H9 (cell line): ENCODE results near the gene PRR9. TPM values are rescaled to one million over a fixed set of nuclear protein-coding genes. Genes with fewer than 3 reads are reported as not detected.

ENCODE experiments used
- DNase-seq: peaks from one replicate; pipeline ENCODE4 v3.0.0-alpha.2; 2017
- H2AFZ ChIP-seq: one replicate; pipeline ENCODE4 v1.6.1; 2013; ENCODE audit warnings: mild to moderate bottlenecking, low read length, control low read depth, moderate library complexity
- H2AK5ac ChIP-seq: 2 replicates; pipeline ENCODE4 v1.6.1; 2013; ENCODE audit warnings: low read length, control low read depth, mixed read lengths; ENCODE audit not compliant: insufficient read length
- H2BK120ac ChIP-seq: one replicate; pipeline ENCODE4 v1.6.1; 2013; ENCODE audit warnings: low read depth, mild to moderate bottlenecking, low read length, control low read depth, inconsistent platforms; ENCODE audit not compliant: poor library complexity, severe bottlenecking
- H2BK12ac ChIP-seq: 2 replicates; pipeline ENCODE4 v1.6.1; 2013; ENCODE audit warnings: low read length, control low read depth, mixed read lengths, low read depth; ENCODE audit not compliant: insufficient read length
- H2BK15ac ChIP-seq: 2 replicates; pipeline ENCODE4 v1.6.1; 2013; ENCODE audit warnings: low read depth, low read length, control low read depth
- H2BK20ac ChIP-seq: one replicate; pipeline ENCODE4 v1.6.1; 2013; ENCODE audit warnings: low read depth, mild to moderate bottlenecking, low read length, control low read depth, inconsistent platforms; ENCODE audit not compliant: poor library complexity, severe bottlenecking
- H2BK5ac ChIP-seq: 2 replicates; pipeline ENCODE4 v1.6.1; 2013; ENCODE audit warnings: low read length, control low read depth, mixed read lengths; ENCODE audit not compliant: insufficient read length
- H3K14ac ChIP-seq: 2 replicates; pipeline ENCODE4 v1.6.1; 2013; ENCODE audit warnings: low read length, control low read depth; ENCODE audit not compliant: insufficient read depth
- H3K18ac ChIP-seq: 2 replicates; pipeline ENCODE4 v1.6.1; 2013; ENCODE audit warnings: low read depth, mild to moderate bottlenecking, mixed read lengths, low read length, control low read depth; ENCODE audit not compliant: insufficient read length
- H3K23ac ChIP-seq: 2 replicates; pipeline ENCODE4 v1.6.1; 2013; ENCODE audit warnings: low read length, control low read depth, mixed read lengths, low read depth; ENCODE audit not compliant: insufficient read length
- H3K23me2 ChIP-seq: 2 replicates; pipeline ENCODE4 v1.6.1; 2013; ENCODE audit warnings: low read depth, mild to moderate bottlenecking, mixed read lengths, low read length, control low read depth; ENCODE audit not compliant: insufficient read length, poor library complexity, severe bottlenecking
- H3K27ac ChIP-seq: 2 replicates; pipeline ENCODE4 v1.5.1; 2013; ENCODE audit warnings: low read length, control low read depth, mixed read lengths, low read depth; ENCODE audit not compliant: insufficient read length
- H3K27me3 ChIP-seq: 2 replicates; pipeline ENCODE4 v1.6.1; 2013; ENCODE audit warnings: low read length, control low read depth, inconsistent platforms; ENCODE audit not compliant: insufficient read depth
- H3K4ac ChIP-seq: 2 replicates; pipeline ENCODE4 v1.6.1; 2013; ENCODE audit warnings: low read depth, mild to moderate bottlenecking, control low read depth, inconsistent platforms, low read length, moderate library complexity
- H3K4me1 ChIP-seq: 2 replicates; pipeline ENCODE4 v1.6.1; 2013; ENCODE audit warnings: low read length, control low read depth, inconsistent platforms; ENCODE audit not compliant: insufficient read depth
- H3K4me2 ChIP-seq: 2 replicates; pipeline ENCODE4 v1.6.1; 2013; ENCODE audit warnings: low read length, control low read depth, mixed read lengths; ENCODE audit not compliant: insufficient read length, insufficient read depth
- H3K56ac ChIP-seq: 2 replicates; pipeline ENCODE4 v1.6.1; 2013; ENCODE audit warnings: low read depth, mild to moderate bottlenecking, mixed read lengths, low read length, control low read depth; ENCODE audit not compliant: insufficient read length
- H3K79me1 ChIP-seq: 2 replicates; pipeline ENCODE4 v1.6.1; 2013; ENCODE audit warnings: low read depth, mild to moderate bottlenecking, moderate library complexity, low read length, control low read depth, inconsistent platforms; ENCODE audit not compliant: insufficient read depth, poor library complexity, severe bottlenecking
- H3K79me2 ChIP-seq: 2 replicates; pipeline ENCODE4 v1.6.1; 2013; ENCODE audit warnings: low read length, control low read depth, inconsistent platforms; ENCODE audit not compliant: insufficient read depth
- H3K9ac ChIP-seq: 2 replicates; pipeline ENCODE4 v1.6.1; 2013; ENCODE audit warnings: low read length, control low read depth, mixed read lengths; ENCODE audit not compliant: insufficient read length; ENCODE audit errors: extremely low read depth
- H3K9me3 ChIP-seq: one replicate; pipeline ENCODE4 v1.6.1; 2013; ENCODE audit warnings: low read depth, low read length, inconsistent platforms; ENCODE audit not compliant: control insufficient read depth
- H3T11ph ChIP-seq: one replicate; pipeline ENCODE4 v1.6.1; 2013; ENCODE audit warnings: mild to moderate bottlenecking, low read length, control low read depth, inconsistent platforms
- H4K20me1 ChIP-seq: one replicate; pipeline ENCODE4 v1.6.1; 2013; ENCODE audit not compliant: control insufficient read depth, insufficient read length, insufficient read depth
- H4K5ac ChIP-seq: 2 replicates; pipeline ENCODE4 v1.6.1; 2013; ENCODE audit warnings: low read depth, mild to moderate bottlenecking, mixed read lengths, low read length, control low read depth; ENCODE audit not compliant: insufficient read length
- H4K8ac ChIP-seq: replicated peaks from 2 replicates; pipeline ENCODE4 v1.6.1; 2013; ENCODE audit warnings: low read length, control low read depth, mixed read lengths, low read depth; ENCODE audit not compliant: insufficient read length
- H4K91ac ChIP-seq: 2 replicates; pipeline ENCODE4 v1.6.1; 2013; ENCODE audit warnings: low read depth, mild to moderate bottlenecking, moderate library complexity, mixed read lengths, low read length, control low read depth; ENCODE audit not compliant: insufficient read length
- H3K27ac Mint-ChIP-seq, 3 experiments: 2 replicates in 2 of 3; 3 replicates in 1 of 3; pipeline ENCODE4 v1.8.0; 2020 to 2021; ENCODE audit warnings: mixed read lengths in 3 of 3, mild to moderate bottlenecking in 1 of 3, moderate library complexity in 1 of 3
- H3K27me3 Mint-ChIP-seq: 2 replicates; pipeline ENCODE4 v1.8.0; 2021; ENCODE audit warnings: low read depth, mild to moderate bottlenecking, moderate library complexity, mixed read lengths
- H3K36me3 Mint-ChIP-seq, 3 experiments: 2 replicates in 2 of 3; 3 replicates in 1 of 3; pipeline ENCODE4 v1.8.0; 2020 to 2021; ENCODE audit warnings: low read depth in 3 of 3, mixed read lengths in 3 of 3; ENCODE audit not compliant: insufficient read depth in 1 of 3
- H3K4me1 Mint-ChIP-seq, 2 experiments: 2 replicates each; pipeline ENCODE4 v1.8.0; 2020; ENCODE audit warnings: mixed read lengths in 2 of 2
- H3K4me3 Mint-ChIP-seq, 2 experiments: 2 replicates in 1 of 2; 3 replicates in 1 of 2; pipeline ENCODE4 v1.8.0; 2020 to 2021; ENCODE audit warnings: mild to moderate bottlenecking in 2 of 2, mixed read lengths in 2 of 2, moderate library complexity in 1 of 2
- H3K9me3 Mint-ChIP-seq, 2 experiments: 2 replicates in 1 of 2; 3 replicates in 1 of 2; pipeline ENCODE4 v1.8.0; 2020; ENCODE audit warnings: mild to moderate bottlenecking in 2 of 2, mixed read lengths in 2 of 2, moderate library complexity in 1 of 2
- WGBS: extraction: QIAGEN DNeasy Blood & Tissue Kit; methylation state at CpG from one replicate; pipeline ENCODE4 v1.1.7; 2013; ENCODE audit warnings: missing lambda C conversion rate, low lambda C conversion rate, mixed read lengths; ENCODE audit not compliant: insufficient read length; ENCODE audit errors: extremely low coverage; 5-methylcytosine and 5-hydroxymethylcytosine counted together
- total RNA-seq: library from RNA; stranded (reverse); gene quantifications from 2 replicates; pipeline ENCODE4 v1.2.1, GENCODE V29; 2021
- TF ChIP-seq, protein P1 (sequence below): fragments of 200-600 bp; sonication (generic); conservative IDR thresholded peaks from 3 replicates; pipeline ENCODE4 v1.8.0; 2021; ENCODE audit warnings: antibody characterized with exemption, mild to moderate bottlenecking

PRR9 gene
- total RNA-seq, 1 experiment from 2014 or later = not detected

GRCh38 chr1:153238527-153238926 is 21.1 kb downstream of the PRR9 start:
- no peaks in the 10 kb centered on the region for H3K79me2 ChIP-seq
- H3K18ac ChIP-seq = no peak overlapping the region
- H2AFZ ChIP-seq = no peak overlapping the region
- H3K23ac ChIP-seq = no peak overlapping the region
- no peaks in the 10 kb centered on the region for H3K4me1 Mint-ChIP-seq
- H3K9me3 ChIP-seq = no peaks in the 10 kb centered on the region
- DNase-seq = no peak
- H4K91ac ChIP-seq = no peak overlapping the region
- H3T11ph ChIP-seq = no peak overlapping the region
- no peak overlapping the region for H3K4me3 Mint-ChIP-seq
- no peak overlapping the region for H3K27ac Mint-ChIP-seq
- H4K8ac ChIP-seq = no peak overlapping the region
- H4K5ac ChIP-seq = no peak overlapping the region
- no CpG with 5 or more reads among the region's 2 CpGs for WGBS
- H3K4me2 ChIP-seq = no peak overlapping the region
- H3K14ac ChIP-seq = no peak overlapping the region
- H2BK120ac ChIP-seq = no peak overlapping the region
- H3K4ac ChIP-seq = no peak overlapping the region
- no peak overlapping the region for H2BK12ac ChIP-seq
- no peak overlapping the region for H3K27ac ChIP-seq
- TF ChIP-seq, protein P1, sequence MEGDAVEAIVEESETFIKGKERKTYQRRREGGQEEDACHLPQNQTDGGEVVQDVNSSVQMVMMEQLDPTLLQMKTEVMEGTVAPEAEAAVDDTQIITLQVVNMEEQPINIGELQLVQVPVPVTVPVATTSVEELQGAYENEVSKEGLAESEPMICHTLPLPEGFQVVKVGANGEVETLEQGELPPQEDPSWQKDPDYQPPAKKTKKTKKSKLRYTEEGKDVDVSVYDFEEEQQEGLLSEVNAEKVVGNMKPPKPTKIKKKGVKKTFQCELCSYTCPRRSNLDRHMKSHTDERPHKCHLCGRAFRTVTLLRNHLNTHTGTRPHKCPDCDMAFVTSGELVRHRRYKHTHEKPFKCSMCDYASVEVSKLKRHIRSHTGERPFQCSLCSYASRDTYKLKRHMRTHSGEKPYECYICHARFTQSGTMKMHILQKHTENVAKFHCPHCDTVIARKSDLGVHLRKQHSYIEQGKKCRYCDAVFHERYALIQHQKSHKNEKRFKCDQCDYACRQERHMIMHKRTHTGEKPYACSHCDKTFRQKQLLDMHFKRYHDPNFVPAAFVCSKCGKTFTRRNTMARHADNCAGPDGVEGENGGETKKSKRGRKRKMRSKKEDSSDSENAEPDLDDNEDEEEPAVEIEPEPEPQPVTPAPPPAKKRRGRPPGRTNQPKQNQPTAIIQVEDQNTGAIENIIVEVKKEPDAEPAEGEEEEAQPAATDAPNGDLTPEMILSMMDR = peak; percentile 53; the same call in 2 of the 3 replicates
- H3K27me3 Mint-ChIP-seq = peaks cover 14% of the 10 kb centered on the region
- H2BK5ac ChIP-seq = no peak overlapping the region
- no peak overlapping the region for H3K9ac ChIP-seq
- H3K79me1 ChIP-seq = no peaks in the 10 kb centered on the region
- H4K20me1 ChIP-seq = no peaks in the 10 kb centered on the region
- no peaks in the 10 kb centered on the region for H3K36me3 Mint-ChIP-seq
- H2AK5ac ChIP-seq = no peak overlapping the region
- H2BK15ac ChIP-seq = no peak overlapping the region
- H3K9me3 Mint-ChIP-seq = peaks cover 0 to 4% of the 10 kb centered on the region in 2 experiments; a peak in 3 of 5 replicates
- H3K56ac ChIP-seq = no peak overlapping the region
- H3K4me1 ChIP-seq = no peaks in the 10 kb centered on the region
- no peaks in the 10 kb centered on the region for H3K27me3 ChIP-seq
- H3K23me2 ChIP-seq = no peaks in the 10 kb centered on the region
- no peak overlapping the region for H2BK20ac ChIP-seq
